Endothelial cell (in vitro differentiated cells): ENCODE data around the gene RGS6. TPM values are rescaled to one million over a fixed set of nuclear protein-coding genes. Genes with fewer than 3 reads are reported as not detected.

ENCODE experiments used
- DNase-seq: peaks from one replicate; pipeline ENCODE4 v3.0.0; 2021; ENCODE audit warnings: low spot score
- H3K27ac Mint-ChIP-seq: one replicate; pipeline ENCODE4 v1.8.0; 2021; ENCODE audit warnings: mixed read lengths, inconsistent platforms; ENCODE audit not compliant: unreplicated experiment
- H3K27me3 Mint-ChIP-seq: one replicate; pipeline ENCODE4 v1.8.0; 2021; ENCODE audit warnings: mild to moderate bottlenecking, moderate library complexity, mixed read lengths, inconsistent platforms; ENCODE audit not compliant: unreplicated experiment
- H3K36me3 Mint-ChIP-seq: one replicate; pipeline ENCODE4 v1.8.0; 2021; ENCODE audit warnings: mild to moderate bottlenecking, low read depth, mixed read lengths, inconsistent platforms; ENCODE audit not compliant: unreplicated experiment
- H3K4me1 Mint-ChIP-seq: one replicate; pipeline ENCODE4 v1.8.0; 2021; ENCODE audit warnings: mild to moderate bottlenecking, mixed read lengths, inconsistent platforms; ENCODE audit not compliant: unreplicated experiment
- H3K4me3 Mint-ChIP-seq: one replicate; pipeline ENCODE4 v1.8.0; 2021; ENCODE audit warnings: mild to moderate bottlenecking, mixed read lengths, inconsistent platforms; ENCODE audit not compliant: unreplicated experiment
- H3K9me3 Mint-ChIP-seq: one replicate; pipeline ENCODE4 v1.8.0; 2021; ENCODE audit warnings: mixed read lengths, inconsistent platforms; ENCODE audit not compliant: unreplicated experiment
- CTCF ChIP-seq: fragments of 200-600 bp; sonication (generic); IDR thresholded peaks from one replicate; pipeline ENCODE4 v1.5.0; 2021; ENCODE audit warnings: antibody characterized with exemption; ENCODE audit not compliant: unreplicated experiment
- total RNA-seq: library from RNA; stranded (reverse); fragmentation: NEBNext Ultra II Directional; extraction: Animal tissue kit (Norgen Biotek cat#: 25700); gene quantifications from one replicate; pipeline ENCODE4 v1.2.1, GENCODE V29; 2021; ENCODE audit not compliant: unreplicated experiment

Gene RGS6
- total RNA-seq, 1 donor from 2014 or later: 15.7 TPM

DNA sequence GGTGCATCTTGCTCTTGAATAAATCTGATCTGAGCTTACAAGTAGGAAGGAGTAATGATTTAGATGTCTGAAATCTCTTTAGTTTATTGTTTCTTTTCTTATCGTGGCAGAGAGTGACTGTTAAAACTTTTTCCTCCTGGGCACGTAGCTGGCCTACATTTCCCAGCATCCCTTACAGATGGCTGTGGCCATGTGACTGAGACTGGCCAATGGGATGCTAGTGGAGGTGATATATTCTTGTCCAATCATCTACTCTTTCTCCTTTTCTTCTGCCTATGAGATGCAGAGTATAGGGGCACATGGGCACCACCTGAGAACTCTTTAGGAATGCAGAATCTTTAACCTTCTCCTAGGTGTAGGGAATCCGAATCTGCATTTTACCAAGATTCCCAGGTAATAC is 237.3 kb downstream of the RGS6 start:
- no peaks in the 10 kb centered on the region for H3K4me1 Mint-ChIP-seq
- H3K27ac Mint-ChIP-seq: no peak overlapping the region
- no peak overlapping the region for H3K4me3 Mint-ChIP-seq
- DNase-seq: no peak
- H3K9me3 Mint-ChIP-seq: peaks cover 4% of the 10 kb centered on the region
- no peak for TF ChIP-seq CTCF
- no peaks in the 10 kb centered on the region for H3K36me3 Mint-ChIP-seq
- H3K27me3 Mint-ChIP-seq: no peaks in the 10 kb centered on the region

DNA sequence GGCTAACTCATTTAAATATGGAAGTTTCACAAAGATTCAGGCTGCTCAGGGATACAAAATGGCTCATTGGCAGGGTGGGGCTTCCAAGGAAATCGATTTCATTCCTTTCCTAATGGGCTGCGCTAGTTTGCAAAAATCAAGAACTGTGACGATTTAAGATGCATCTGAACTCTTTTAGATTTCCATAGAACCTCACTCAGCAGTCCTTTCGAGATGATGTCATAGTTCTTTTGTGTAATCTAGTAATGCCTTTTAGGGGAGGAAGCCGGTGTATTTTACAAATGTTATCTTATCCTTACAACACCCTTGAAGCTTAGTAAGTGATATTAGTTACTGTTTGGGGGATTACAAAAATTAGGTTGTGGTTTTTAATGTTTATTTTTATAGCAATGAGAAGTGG is 239.8 kb downstream of the RGS6 start:
- H3K36me3 Mint-ChIP-seq: no peaks in the 10 kb centered on the region
- H3K27ac Mint-ChIP-seq: no peak overlapping the region
- peaks cover 2% of the 10 kb centered on the region for H3K27me3 Mint-ChIP-seq
- peaks cover 4% of the 10 kb centered on the region for H3K9me3 Mint-ChIP-seq
- no peak for DNase-seq
- no peaks in the 10 kb centered on the region for H3K4me1 Mint-ChIP-seq
- TF ChIP-seq CTCF: no peak
- no peak overlapping the region for H3K4me3 Mint-ChIP-seq

- peaks cover 2% of the 10 kb centered on the region for H3K27me3 Mint-ChIP-seq
- no peaks in the 10 kb centered on the region for H3K4me1 Mint-ChIP-seq
- no peak overlapping the region for H3K27ac Mint-ChIP-seq
- H3K4me3 Mint-ChIP-seq: no peak overlapping the region
- no peaks in the 10 kb centered on the region for H3K36me3 Mint-ChIP-seq
- DNase-seq: no peak
- peaks cover 1% of the 10 kb centered on the region for H3K9me3 Mint-ChIP-seq
- no peak for TF ChIP-seq CTCF
These were observed 240.4 kb downstream of the RGS6 start for GRCh38 chr14:72172597-72172996.

- no peak overlapping the region for H3K27ac Mint-ChIP-seq
- no peaks in the 10 kb centered on the region for H3K36me3 Mint-ChIP-seq
These were observed 240.9 kb downstream of the RGS6 start for GRCh38 chr14:72173038-72173720.

More at GRCh38 chr14:72173038-72173720, 240.9 kb downstream of the RGS6 start:
- Mint-ChIP-seq H3K4me1 (no peaks in the 10 kb centered on the region), H3K27me3 (peaks cover 2% of the 10 kb centered on the region), H3K9me3 (no peaks in the 10 kb centered on the region), H3K4me3 (no peak overlapping the region)
- no peak for DNase-seq
- TF ChIP-seq CTCF: no peak
